Liver (tissue), 9 donors: Measurements from ENCODE around the gene DDX31. TPM values are rescaled to one million over a fixed set of nuclear protein-coding genes. Genes with fewer than 3 reads are reported as not detected.

ENCODE experiments used
- DNase-seq: peaks from one replicate; pipeline ENCODE4 v3.0.0-alpha.2; 2017; ENCODE audit warnings: low spot score
- H3K27ac ChIP-seq, 2 donors: one replicate each; pipeline ENCODE4 v1.7.0; 2013; ENCODE audit warnings: inconsistent platforms in 2 of 2, low read length in 2 of 2, control low read depth in 1 of 2, low read depth in 1 of 2, mild to moderate bottlenecking in 1 of 2
- H3K27me3 ChIP-seq, 4 donors: one replicate each; pipeline versions ENCODE4 v1.6.1 to v1.7.0; 2013; ENCODE audit warnings: low read length in 3 of 4, inconsistent platforms in 1 of 4, mild to moderate bottlenecking in 1 of 4, moderate library complexity in 1 of 4; ENCODE audit not compliant: control insufficient read depth in 4 of 4, insufficient read depth in 4 of 4
- H3K36me3 ChIP-seq, 4 donors: one replicate each; pipeline versions ENCODE4 v1.6.1 to v1.7.0; 2013; ENCODE audit warnings: low read length in 3 of 4, mild to moderate bottlenecking in 3 of 4, low read depth in 1 of 4, moderate library complexity in 1 of 4; ENCODE audit not compliant: control insufficient read depth in 4 of 4, insufficient read depth in 3 of 4
- H3K4me1 ChIP-seq, 4 donors: one replicate each; pipeline versions ENCODE4 v1.6.1 to v1.7.0; 2013; ENCODE audit warnings: low read length in 3 of 4, mild to moderate bottlenecking in 3 of 4, moderate library complexity in 1 of 4; ENCODE audit not compliant: control insufficient read depth in 4 of 4, insufficient read depth in 4 of 4
- H3K4me3 ChIP-seq, 3 donors: one replicate each; pipeline versions ENCODE4 v1.6.1 to v1.7.0; 2013; ENCODE audit warnings: low read length in 3 of 3, control low read depth in 1 of 3, low read depth in 1 of 3, mild to moderate bottlenecking in 1 of 3
- H3K9ac ChIP-seq, 2 donors: one replicate each; pipeline ENCODE4 v1.7.0; 2013; ENCODE audit warnings: low read length in 2 of 2, mild to moderate bottlenecking in 2 of 2, moderate library complexity in 2 of 2, control low read depth in 1 of 2, low read depth in 1 of 2
- H3K9me3 ChIP-seq, 4 donors: one replicate each; pipeline versions ENCODE4 v1.6.1 to v1.7.0; 2013; ENCODE audit warnings: low read length in 3 of 4; ENCODE audit not compliant: control insufficient read depth in 4 of 4
- EGR1 ChIP-seq, 2 donors: IDR thresholded peaks; 2 replicates each; pipeline ENCODE4 v1.6.1; 2016 to 2018; ENCODE audit warnings: antibody characterized with exemption in 2 of 2, low read depth in 2 of 2
- FOXA1 ChIP-seq: IDR thresholded peaks from 2 replicates; pipeline ENCODE4 v1.6.1; 2016; ENCODE audit warnings: antibody characterized with exemption
- FOXA2 ChIP-seq: IDR thresholded peaks from 2 replicates; pipeline ENCODE4 v1.6.1; 2016; ENCODE audit warnings: antibody characterized with exemption
- GABPA ChIP-seq, 2 donors: IDR thresholded peaks in 1 of 2; conservative IDR thresholded peaks in 1 of 2; 2 replicates each; pipeline ENCODE4 v1.6.1; 2016; ENCODE audit warnings: antibody characterized with exemption in 2 of 2, mild to moderate bottlenecking in 1 of 2, moderate library complexity in 1 of 2
- HNF4A ChIP-seq, 2 donors: conservative IDR thresholded peaks; 2 replicates each; pipeline ENCODE4 v1.6.1; 2016; ENCODE audit warnings: antibody characterized with exemption in 2 of 2, mild to moderate bottlenecking in 2 of 2
- HNF4G ChIP-seq: IDR thresholded peaks from 2 replicates; pipeline ENCODE4 v1.6.1; 2016; ENCODE audit warnings: antibody characterized with exemption
- JUND ChIP-seq, 2 donors: IDR thresholded peaks; 2 replicates each; pipeline ENCODE4 v1.6.1; 2016; ENCODE audit warnings: antibody characterized with exemption in 2 of 2
- NR2F2 ChIP-seq: IDR thresholded peaks from 2 replicates; pipeline ENCODE4 v1.6.1; 2016; ENCODE audit warnings: antibody characterized with exemption
- RAD21 ChIP-seq, 2 donors: IDR thresholded peaks; 2 replicates each; pipeline ENCODE4 v1.6.1; 2016; ENCODE audit warnings: antibody characterized with exemption in 2 of 2, mild to moderate bottlenecking in 2 of 2
- RXRA ChIP-seq, 2 donors: IDR thresholded peaks; 2 replicates each; pipeline ENCODE4 v1.6.1; 2017 to 2018; ENCODE audit warnings: antibody characterized with exemption in 2 of 2, mild to moderate bottlenecking in 1 of 2
- SP1 ChIP-seq: IDR thresholded peaks from 2 replicates; pipeline ENCODE4 v1.6.1; 2018; ENCODE audit warnings: antibody characterized with exemption, mild to moderate bottlenecking
- TAF1 ChIP-seq: conservative IDR thresholded peaks from 2 replicates; pipeline ENCODE4 v1.6.1; 2016; ENCODE audit warnings: antibody characterized with exemption, mild to moderate bottlenecking
- YY1 ChIP-seq: IDR thresholded peaks from 2 replicates; pipeline ENCODE4 v1.6.1; 2016; ENCODE audit warnings: antibody characterized with exemption, mild to moderate bottlenecking
- WGBS: extraction: QIAGEN DNeasy Blood & Tissue Kit; methylation state at CpG from one replicate; pipeline ENCODE4 v1.1.7; 2013; 5-methylcytosine and 5-hydroxymethylcytosine counted together
- polyA plus RNA-seq, 2 donors: library from polyadenylated mRNA; stranded (reverse) in 1 of 2; unstranded in 1 of 2; fragments of 200-250 nt in 1 of 2; fragments of >200 nt in 1 of 2; fragmentation: Nextera tagmentation in 1 of 2; extraction: Ambion mirVana in 1 of 2; gene quantifications; one replicate each; pipeline versions ENCODE4 v1.2.1 to v1.2.3, GENCODE V29; 2013 to 2015
- total RNA-seq, 2 donors: library from RNA; depleted of rRNA; stranded (reverse); fragments of >200 nt; gene quantifications; one replicate each; pipeline ENCODE4 v1.2.3, GENCODE V29; 2014
- TF ChIP-seq, protein P1 (sequence below): fragments of 150-350 bp; IDR thresholded peaks from 2 replicates; pipeline ENCODE4 v1.5.1; 2017; ENCODE audit warnings: improper control_type of control experiment, low read depth, low read length; ENCODE audit not compliant: missing input control
- TF ChIP-seq, protein P2 (sequence below): IDR thresholded peaks from 2 replicates; pipeline ENCODE4 v1.6.1; 2016; ENCODE audit warnings: antibody characterized with exemption
- TF ChIP-seq, protein P3 (sequence below): IDR thresholded peaks from 2 replicates; pipeline ENCODE4 v1.6.1; 2016; ENCODE audit warnings: antibody characterized with exemption
- TF ChIP-seq, protein P4 (sequence below): IDR thresholded peaks from 2 replicates; pipeline ENCODE4 v1.6.1; 2016; ENCODE audit warnings: antibody characterized with exemption, mild to moderate bottlenecking
- donor health status: healthy.
- donor health status: healthy.
- donor health status: healthy.
- donor health status: healthy.
- donor health status: healthy.

The DDX31 gene
- total and polyA plus RNA-seq, 4 donors: 2.5 to 9.6 (median 4.5) TPM

- TF ChIP-seq FOXA1 (no peak), EGR1 (IDR thresholded peaks at IDR 0.05; ENCODE audit: low read depth in 2 of 2) (no peak), JUND (IDR thresholded peaks at IDR 0.05) (no peak), TAF1 (no peak), RXRA (IDR thresholded peaks at IDR 0.05) (no peak), HNF4A (conservative IDR thresholded peaks at IDR 0.05) (no peak), YY1 (no peak), GABPA (IDR thresholded peaks at IDR 0.05 in 1 of 2, conservative IDR thresholded peaks at IDR 0.05 in 1 of 2) (no peak), FOXA2 (no peak), SP1 (no peak), NR2F2 (no peak)
- TF ChIP-seq, protein P1, sequence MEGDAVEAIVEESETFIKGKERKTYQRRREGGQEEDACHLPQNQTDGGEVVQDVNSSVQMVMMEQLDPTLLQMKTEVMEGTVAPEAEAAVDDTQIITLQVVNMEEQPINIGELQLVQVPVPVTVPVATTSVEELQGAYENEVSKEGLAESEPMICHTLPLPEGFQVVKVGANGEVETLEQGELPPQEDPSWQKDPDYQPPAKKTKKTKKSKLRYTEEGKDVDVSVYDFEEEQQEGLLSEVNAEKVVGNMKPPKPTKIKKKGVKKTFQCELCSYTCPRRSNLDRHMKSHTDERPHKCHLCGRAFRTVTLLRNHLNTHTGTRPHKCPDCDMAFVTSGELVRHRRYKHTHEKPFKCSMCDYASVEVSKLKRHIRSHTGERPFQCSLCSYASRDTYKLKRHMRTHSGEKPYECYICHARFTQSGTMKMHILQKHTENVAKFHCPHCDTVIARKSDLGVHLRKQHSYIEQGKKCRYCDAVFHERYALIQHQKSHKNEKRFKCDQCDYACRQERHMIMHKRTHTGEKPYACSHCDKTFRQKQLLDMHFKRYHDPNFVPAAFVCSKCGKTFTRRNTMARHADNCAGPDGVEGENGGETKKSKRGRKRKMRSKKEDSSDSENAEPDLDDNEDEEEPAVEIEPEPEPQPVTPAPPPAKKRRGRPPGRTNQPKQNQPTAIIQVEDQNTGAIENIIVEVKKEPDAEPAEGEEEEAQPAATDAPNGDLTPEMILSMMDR: no peak
- TF ChIP-seq, protein P2, sequence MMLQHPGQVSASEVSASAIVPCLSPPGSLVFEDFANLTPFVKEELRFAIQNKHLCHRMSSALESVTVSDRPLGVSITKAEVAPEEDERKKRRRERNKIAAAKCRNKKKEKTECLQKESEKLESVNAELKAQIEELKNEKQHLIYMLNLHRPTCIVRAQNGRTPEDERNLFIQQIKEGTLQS: no peak
- TF ChIP-seq, protein P3, sequence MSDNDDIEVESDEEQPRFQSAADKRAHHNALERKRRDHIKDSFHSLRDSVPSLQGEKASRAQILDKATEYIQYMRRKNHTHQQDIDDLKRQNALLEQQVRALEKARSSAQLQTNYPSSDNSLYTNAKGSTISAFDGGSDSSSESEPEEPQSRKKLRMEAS: no peak
Measured at GRCh38 chr9:132627106-132627505, 42.7 kb downstream of the DDX31 start.

GRCh38 chr9:132626285-132626684 is 43.5 kb downstream of the DDX31 start:
- Histone ChIP-seq H3K27me3 (no peaks in the 10 kb centered on the region), H3K27ac (no peak overlapping the region), H3K4me3 (no peak overlapping the region), H3K4me1 (no peaks in the 10 kb centered on the region), H3K36me3 (peaks cover 10 to 54% (median 30%) of the 10 kb centered on the region in 4 donors), H3K9me3 (no peaks in the 10 kb centered on the region), H3K9ac (no peak overlapping the region)
- no peak for DNase-seq
- 91% methylated on average over 5 of the region's 5 CpGs for WGBS
- TF ChIP-seq JUND (IDR thresholded peaks at IDR 0.05) (no peak), HNF4G (no peak), EGR1 (IDR thresholded peaks at IDR 0.05; ENCODE audit: low read depth in 2 of 2) (no peak), FOXA2 (no peak), RAD21 (IDR thresholded peaks at IDR 0.05) (no peak), TAF1 (no peak), YY1 (no peak), GABPA (IDR thresholded peaks at IDR 0.05 in 1 of 2, conservative IDR thresholded peaks at IDR 0.05 in 1 of 2) (no peak), SP1 (no peak), NR2F2 (no peak), HNF4A (conservative IDR thresholded peaks at IDR 0.05) (no peak), FOXA1 (no peak)
- TF ChIP-seq, protein P4, sequence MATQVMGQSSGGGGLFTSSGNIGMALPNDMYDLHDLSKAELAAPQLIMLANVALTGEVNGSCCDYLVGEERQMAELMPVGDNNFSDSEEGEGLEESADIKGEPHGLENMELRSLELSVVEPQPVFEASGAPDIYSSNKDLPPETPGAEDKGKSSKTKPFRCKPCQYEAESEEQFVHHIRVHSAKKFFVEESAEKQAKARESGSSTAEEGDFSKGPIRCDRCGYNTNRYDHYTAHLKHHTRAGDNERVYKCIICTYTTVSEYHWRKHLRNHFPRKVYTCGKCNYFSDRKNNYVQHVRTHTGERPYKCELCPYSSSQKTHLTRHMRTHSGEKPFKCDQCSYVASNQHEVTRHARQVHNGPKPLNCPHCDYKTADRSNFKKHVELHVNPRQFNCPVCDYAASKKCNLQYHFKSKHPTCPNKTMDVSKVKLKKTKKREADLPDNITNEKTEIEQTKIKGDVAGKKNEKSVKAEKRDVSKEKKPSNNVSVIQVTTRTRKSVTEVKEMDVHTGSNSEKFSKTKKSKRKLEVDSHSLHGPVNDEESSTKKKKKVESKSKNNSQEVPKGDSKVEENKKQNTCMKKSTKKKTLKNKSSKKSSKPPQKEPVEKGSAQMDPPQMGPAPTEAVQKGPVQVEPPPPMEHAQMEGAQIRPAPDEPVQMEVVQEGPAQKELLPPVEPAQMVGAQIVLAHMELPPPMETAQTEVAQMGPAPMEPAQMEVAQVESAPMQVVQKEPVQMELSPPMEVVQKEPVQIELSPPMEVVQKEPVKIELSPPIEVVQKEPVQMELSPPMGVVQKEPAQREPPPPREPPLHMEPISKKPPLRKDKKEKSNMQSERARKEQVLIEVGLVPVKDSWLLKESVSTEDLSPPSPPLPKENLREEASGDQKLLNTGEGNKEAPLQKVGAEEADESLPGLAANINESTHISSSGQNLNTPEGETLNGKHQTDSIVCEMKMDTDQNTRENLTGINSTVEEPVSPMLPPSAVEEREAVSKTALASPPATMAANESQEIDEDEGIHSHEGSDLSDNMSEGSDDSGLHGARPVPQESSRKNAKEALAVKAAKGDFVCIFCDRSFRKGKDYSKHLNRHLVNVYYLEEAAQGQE: no peak
- TF ChIP-seq, protein P2: no peak
- TF ChIP-seq, protein P1: no peak
- TF ChIP-seq, protein P3: no peak

More at GRCh38 chr9:132627106-132627505, 42.7 kb downstream of the DDX31 start:
- 87% methylated on average over 7 of the region's 7 CpGs for WGBS
- no peak overlapping the region for H3K4me3 ChIP-seq
- H3K36me3 ChIP-seq: peaks cover 10 to 59% (median 35%) of the 10 kb centered on the region in 4 donors
- no peak overlapping the region for H3K9ac ChIP-seq
- no peaks in the 10 kb centered on the region for H3K4me1 ChIP-seq
- H3K9me3 ChIP-seq: no peaks in the 10 kb centered on the region
- H3K27me3 ChIP-seq: no peaks in the 10 kb centered on the region
- no peak overlapping the region for H3K27ac ChIP-seq
- DNase-seq: no peak
